Articular chondrocyte of knee joint (primary cell): ENCODE data around the gene PEX13. TPM values are rescaled to one million over a fixed set of nuclear protein-coding genes. Genes with fewer than 3 reads are reported as not detected.

ENCODE experiments used
- small RNA-seq: library from RNA; depleted of rRNA; stranded (forward); fragments of <200 nt; gene quantifications from one replicate; pipeline ENCODE3, GENCODE V24; 2012
- total RNA-seq: library from RNA; depleted of rRNA; stranded (reverse); fragments of >200 nt; gene quantifications from 2 replicates; pipeline ENCODE4 v1.2.3, GENCODE V29; 2012

PEX13 gene
- 36.2 and 39.1 TPM in 2 replicates for total RNA-seq

GRCh38 chr2:61017556-61018317 lies at the start of gene PEX13, which contains the start of gene PUS10:
Gene PEX13 (plus strand): TSS chr2:61017720. CDS start chr2:61017760, 40 bp downstream.
Gene PUS10 (minus strand): TSS chr2:61018255. CDS start chr2:61011890, 6,365 bp downstream.

GRCh38 chr2:61065714-61066709 lies 48.5 kb downstream of the PEX13 start, which contains the start of gene SANBR:
Gene SANBR (plus strand): TSS chr2:61065871. CDS start chr2:61070351, 4,480 bp downstream.

Small RNAs within 50 kb of the gene (small RNA-seq; reads per million reads assigned to genes)
- not detected for gene RNA5SP95

Other genes with a start within 250 kb of the PEX13 start
- gene REL, start 136.1 kb upstream of the PEX13 start, total RNA-seq: 7.4 and 10.7 TPM in 2 replicates
- gene PUS10, start 535 bp downstream of the PEX13 start, total RNA-seq: 10.2 and 10.5 TPM in 2 replicates
- gene SANBR, start 48.2 kb downstream of the PEX13 start, total RNA-seq: 17.9 and 20.0 TPM in 2 replicates
- gene C2orf74, start 144.5 kb downstream of the PEX13 start, total RNA-seq: 10.9 and 11.0 TPM in 2 replicates